GM12878 (cell line): ENCODE measurements around the gene MARCHF4.

Experiments
- ATF2 ChIP-seq: IDR thresholded peaks from 2 replicates; pipeline ENCODE4 v1.6.1; 2012; ENCODE audit warnings: low read length, inconsistent platforms
- BHLHE40 ChIP-seq, 2 experiments: fragments of 450-650 bp in 1 of 2; IDR thresholded peaks; 2 replicates each; pipeline ENCODE4 v1.6.1; 2011 to 2017; ENCODE audit warnings: low read depth in 2 of 2, borderline replicate concordance in 1 of 2, improper control_type of control experiment in 1 of 2, low read length in 1 of 2, mild to moderate bottlenecking in 1 of 2
- CHD2 ChIP-seq: IDR thresholded peaks from 2 replicates; pipeline ENCODE4 v1.6.1; 2011; ENCODE audit warnings: low read depth, low read length, improper control_type of control experiment, borderline replicate concordance
- CTCF ChIP-seq, 3 experiments: IDR thresholded peaks in 2 of 3; conservative IDR thresholded peaks in 1 of 3; 2 replicates each; pipeline ENCODE4 v1.5.1; 2011; ENCODE audit warnings: low read depth in 3 of 3, low read length in 3 of 3, mild to moderate bottlenecking in 3 of 3, control low read depth in 2 of 3, moderate library complexity in 2 of 3, inconsistent platforms in 1 of 3, mixed read lengths in 1 of 3; ENCODE audit not compliant: control insufficient read depth in 2 of 3, insufficient read depth in 1 of 3; ENCODE audit errors: extremely low read depth in 1 of 3

GRCh38 chr2:216365518-216365917 lies 6.8 kb downstream of the MARCHF4 start:
- no peak for TF ChIP-seq CTCF (IDR thresholded peaks at IDR 0.05 in 2 of 3, conservative IDR thresholded peaks at IDR 0.05 in 1 of 3; ENCODE audit: control insufficient read depth in 2 of 3, extremely low read depth in 1 of 3, insufficient read depth in 1 of 3, low read depth in 3 of 3, low read length in 3 of 3)
- no peak for TF ChIP-seq ATF2
- no peak for TF ChIP-seq BHLHE40 (IDR thresholded peaks at IDR 0.05; ENCODE audit: borderline replicate concordance in 1 of 2, low read depth in 2 of 2, low read length in 1 of 2)
- TF ChIP-seq CHD2: no peak
